K562 (cell line): Measurements from ENCODE around the gene MARS1.

Source experiments
- MAZ ChIP-seq, 2 experiments: fragments of 450-650 bp in 1 of 2; sonication (generic) in 1 of 2; formaldehyde crosslinking; IDR thresholded peaks in 1 of 2; conservative IDR thresholded peaks in 1 of 2; 2 replicates each; pipeline versions ENCODE4 v1.4.0 to v1.5.0; 2020; ENCODE audit warnings: mild to moderate bottlenecking in 1 of 2, missing genetic modification reagents in 1 of 2
- MXI1 ChIP-seq: IDR thresholded peaks from 2 replicates; pipeline ENCODE4 v1.6.1; 2011; ENCODE audit warnings: low read depth, mild to moderate bottlenecking, improper control_type of control experiment, low read length

DNA sequence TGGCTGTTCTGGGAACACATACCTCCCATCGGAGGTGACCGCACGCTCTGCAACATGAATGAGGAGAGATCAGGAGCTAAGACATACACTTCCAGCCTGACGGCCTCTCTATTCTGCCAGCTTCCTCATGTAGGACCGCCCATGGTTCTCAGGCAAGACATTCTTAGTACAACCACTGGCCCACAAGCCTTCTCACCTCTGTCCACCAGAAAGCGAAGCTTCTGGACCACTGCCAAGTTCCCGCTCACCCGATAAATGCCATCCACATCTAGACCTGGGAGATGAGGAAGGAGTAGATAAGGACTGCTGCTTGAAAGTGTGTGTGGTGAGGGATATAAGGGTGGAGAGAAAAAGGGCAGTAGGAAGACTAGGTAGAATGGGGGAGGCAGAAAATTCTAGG, 13.4 kb upstream of the MARS1 start:
- TF ChIP-seq MXI1 (no peak), MAZ (CRISPR knock-in tag; conservative IDR thresholded peaks at IDR 0.05 in 1 of 2, IDR thresholded peaks at IDR 0.05 in 1 of 2) (no peak)
